GM12874 (cell line): ENCODE data around the gene ARAP1.
A peak's percentile ranks its signal among the peaks of the same experiment; 100 is the strongest.

Experiments
- CTCF ChIP-seq: IDR thresholded peaks from 2 replicates; pipeline ENCODE4 v1.5.1; 2011; ENCODE audit warnings: low read depth, mild to moderate bottlenecking, control low read depth, low read length, moderate library complexity; ENCODE audit not compliant: insufficient read depth

ARAP1 gene

GRCh38 chr11:72642884-72643522, 109.2 kb downstream of the ARAP1 start:
- TF ChIP-seq CTCF: peak; percentile 99

GRCh38 chr11:72642043-72642883, 109.9 kb downstream of the ARAP1 start:
- TF ChIP-seq CTCF: no peak

DNA sequence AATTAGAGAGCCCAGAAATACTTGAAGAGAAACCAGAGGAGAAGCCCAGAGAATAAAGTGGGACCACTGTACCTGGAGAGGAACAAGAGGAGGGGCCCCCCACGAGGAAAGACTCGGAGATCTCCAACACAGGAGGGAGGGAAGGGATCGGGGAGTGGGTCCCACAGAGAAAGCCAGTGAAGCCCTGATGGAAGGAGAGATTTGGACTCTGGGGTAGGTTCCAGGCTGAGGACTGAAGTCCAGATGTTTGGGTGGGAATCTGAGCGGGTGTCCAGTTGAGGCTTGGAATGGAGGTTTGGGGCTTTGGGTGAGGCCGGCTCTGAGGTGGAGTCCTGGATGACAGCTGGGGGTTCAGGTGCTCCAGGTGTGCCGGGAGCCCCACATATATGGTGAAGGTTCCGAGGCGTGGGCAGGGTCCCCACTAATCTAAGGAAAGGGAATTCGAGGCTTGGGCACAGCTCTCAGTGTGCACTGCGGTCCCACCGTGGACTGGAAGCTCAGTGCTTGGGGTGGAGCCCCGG, 110.6 kb downstream of the ARAP1 start:
- TF ChIP-seq CTCF: no peak

- TF ChIP-seq CTCF: no peak
Measured at GRCh38 chr11:72639502-72640375, 112.5 kb downstream of the ARAP1 start.

- no peak for TF ChIP-seq CTCF
Measured at GRCh38 chr11:72637926-72638325, 114.3 kb downstream of the ARAP1 start.

GRCh38 chr11:72637198-72637597, 115.0 kb downstream of the ARAP1 start:
- no peak for TF ChIP-seq CTCF

DNA sequence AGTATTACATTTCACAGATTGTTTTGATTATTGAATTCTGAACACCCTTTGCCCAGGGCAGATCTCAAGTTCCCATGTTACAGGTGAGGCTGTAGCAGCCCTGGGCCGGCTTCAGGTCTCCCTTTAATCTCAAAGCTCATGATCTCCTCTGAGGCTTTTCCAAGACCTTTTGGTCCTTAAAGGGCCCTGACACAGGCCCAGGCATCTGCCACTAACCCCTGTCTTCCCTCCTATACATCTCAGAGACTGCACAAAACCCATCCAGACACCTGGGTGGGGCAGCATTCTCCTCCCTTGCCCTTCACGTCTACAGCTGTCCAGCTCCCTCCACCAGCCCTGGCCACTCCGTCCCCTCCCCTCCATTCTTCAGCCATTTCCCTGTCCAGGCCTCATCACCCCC, 115.8 kb downstream of the ARAP1 start:
- TF ChIP-seq CTCF: no peak
